ENCODE results near the gene ZC3H11A.
A peak's percentile ranks its signal among the peaks of the same experiment; 100 is the strongest.
"Not testable (repeated sequence)": the region's sequence is repeated elsewhere in the genome, so short reads cannot be mapped to it uniquely, and the experiment has no call there.

The ZC3H11A gene
- total RNA-seq = 0.22 to 2.4 (median 0.84) reads per million in 17 experiments

DNA sequence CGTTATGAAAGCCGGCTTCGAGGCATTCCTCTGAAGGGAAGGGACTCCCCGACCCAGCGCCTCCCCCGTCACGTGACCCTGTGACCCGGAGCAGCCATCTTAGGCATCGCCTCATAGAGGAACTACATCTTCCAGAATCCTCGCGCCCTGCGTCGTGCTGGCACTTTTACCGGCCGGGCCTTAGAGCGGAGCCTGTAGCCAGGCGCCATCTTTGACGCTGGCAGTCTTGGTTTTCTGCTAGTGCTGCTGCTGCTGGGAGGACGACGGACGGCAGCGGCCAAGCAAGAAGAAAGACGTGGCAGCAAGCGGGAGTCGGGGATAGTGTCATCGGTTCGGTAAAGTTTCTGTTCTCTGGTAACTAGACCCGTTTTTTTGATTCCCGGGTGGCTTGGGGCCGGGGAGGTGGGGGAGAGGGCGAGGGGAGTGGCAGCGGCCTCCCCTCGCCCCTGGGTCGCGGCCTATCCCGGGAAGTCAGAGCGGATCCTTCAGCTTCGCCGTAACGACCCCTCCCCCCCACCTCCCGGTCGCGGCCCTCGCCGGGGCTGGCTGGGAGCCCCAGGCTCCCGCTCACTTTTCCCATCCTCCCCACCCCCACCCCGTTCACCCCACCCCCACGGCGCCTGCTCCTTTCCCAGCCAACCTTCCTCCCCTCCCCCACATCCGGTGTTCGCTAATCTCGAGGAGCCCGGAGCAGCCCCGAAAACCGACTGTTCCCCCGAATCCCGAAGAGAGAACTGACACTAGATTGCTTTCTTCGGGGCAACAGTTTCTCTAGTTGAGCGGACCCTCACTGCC is at the start of gene ZC3H11A, which contains the start of gene ZBED6:
Gene ZC3H11A, plus strand, starts transcription at position 183 of the 795 bp plus-strand sequence. CDS start 21,448 bp downstream, outside the sequence.
Gene ZBED6, plus strand, starts transcription at position 183 of the 795 bp plus-strand sequence. CDS start 1,900 bp downstream, outside the sequence.
- DNase-seq = peak; percentile 99 to 100 (median 100)

DNA sequence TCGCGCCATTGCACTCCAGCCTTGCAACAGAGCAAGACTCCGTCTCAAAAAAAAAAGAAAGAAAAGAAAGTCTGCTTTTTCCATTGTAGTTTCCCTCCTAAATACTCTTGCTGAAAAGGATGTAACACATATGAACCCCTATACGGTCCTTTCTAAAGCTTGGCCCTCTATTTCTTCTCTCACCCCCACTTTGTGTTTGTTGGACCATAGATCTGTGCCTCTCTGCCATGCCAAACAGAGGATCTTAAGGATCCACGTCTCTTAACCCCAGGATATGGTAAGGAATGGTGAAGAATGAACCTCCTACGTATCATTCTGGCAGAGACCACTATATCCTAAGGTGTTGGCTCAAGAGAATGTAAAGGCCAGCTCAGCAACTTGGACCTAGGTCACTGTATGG is 49.1 kb upstream of the ZC3H11A start:
- DNase-seq = no peak

DNA sequence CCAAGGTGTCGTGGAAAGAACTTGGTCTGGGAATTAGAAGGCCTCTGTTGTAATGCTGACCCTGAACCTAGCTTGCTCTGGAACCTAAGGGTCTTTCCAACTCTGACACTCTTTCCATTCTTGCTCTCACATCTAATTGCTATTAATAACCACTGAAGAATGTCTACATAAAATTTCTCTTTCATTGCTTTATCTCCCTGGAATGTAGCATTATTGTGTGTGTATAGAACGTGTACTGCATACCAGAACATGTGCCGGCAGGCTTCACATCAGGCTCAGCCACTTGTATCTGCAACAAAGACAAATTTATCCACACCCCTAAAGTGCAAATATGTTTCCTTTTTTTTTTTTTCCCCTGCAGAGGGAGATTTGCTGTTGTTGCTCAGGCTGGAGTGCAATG is 44.4 kb upstream of the ZC3H11A start:
- DNase-seq = no peak

DNA sequence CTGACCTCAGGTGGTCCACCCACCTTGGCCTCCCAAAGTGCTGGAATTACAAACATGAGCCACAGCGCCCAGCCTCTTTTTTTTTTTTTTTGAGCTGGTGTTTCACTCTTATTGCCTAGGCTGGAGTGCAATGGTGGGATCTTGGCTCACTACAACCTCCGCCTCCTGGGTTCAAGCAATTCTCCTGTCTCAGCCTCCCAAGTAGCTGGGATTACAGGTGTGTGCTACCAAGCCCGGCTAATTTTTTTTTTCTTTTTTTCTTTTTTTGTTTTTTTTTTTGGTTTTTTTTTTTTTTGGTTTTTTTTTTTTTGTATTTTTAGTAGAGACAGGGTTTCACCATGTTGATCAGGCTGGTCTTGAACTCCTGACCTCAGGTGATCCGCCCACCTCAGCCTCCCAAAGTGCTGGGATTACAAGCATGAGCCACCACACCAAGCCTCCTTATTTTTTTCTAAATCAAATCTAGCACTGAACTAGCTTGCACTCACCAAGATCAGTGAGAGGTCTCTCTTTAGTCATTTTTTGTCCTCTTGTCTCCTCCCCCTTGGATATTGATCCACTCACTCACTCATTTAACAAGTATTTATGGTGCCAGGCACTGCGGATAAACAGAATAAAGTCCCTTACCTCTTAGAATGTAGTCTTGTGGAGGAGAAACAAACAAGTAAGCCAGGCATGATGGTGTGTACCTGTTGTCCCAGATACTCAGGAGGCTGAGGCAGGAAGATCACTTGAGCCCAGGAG is 43.6 kb upstream of the ZC3H11A start:
- not testable (repeated sequence) for DNase-seq

DNA sequence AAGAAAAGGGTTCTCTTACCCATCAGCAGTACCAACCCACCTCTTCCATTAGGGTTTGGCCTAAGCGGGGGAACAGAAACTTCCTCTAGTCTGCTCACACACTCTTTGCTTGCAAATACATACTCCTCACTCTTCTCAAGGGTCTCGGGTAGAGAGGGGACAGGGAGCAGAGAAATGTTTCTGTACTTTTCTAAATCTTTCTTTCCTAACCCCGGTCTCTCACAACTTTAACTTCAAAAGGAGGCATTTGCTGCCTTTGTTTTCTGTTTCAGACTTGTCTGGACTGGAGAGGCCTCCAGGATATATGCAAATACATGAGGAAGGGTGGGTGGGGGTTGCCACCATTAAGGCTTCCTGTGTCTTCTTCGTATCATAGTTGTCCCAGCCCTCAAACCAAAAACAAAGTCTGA is 41.0 kb upstream of the ZC3H11A start:
- DNase-seq = peak in 1 of 4 experiments; percentile 15

DNA sequence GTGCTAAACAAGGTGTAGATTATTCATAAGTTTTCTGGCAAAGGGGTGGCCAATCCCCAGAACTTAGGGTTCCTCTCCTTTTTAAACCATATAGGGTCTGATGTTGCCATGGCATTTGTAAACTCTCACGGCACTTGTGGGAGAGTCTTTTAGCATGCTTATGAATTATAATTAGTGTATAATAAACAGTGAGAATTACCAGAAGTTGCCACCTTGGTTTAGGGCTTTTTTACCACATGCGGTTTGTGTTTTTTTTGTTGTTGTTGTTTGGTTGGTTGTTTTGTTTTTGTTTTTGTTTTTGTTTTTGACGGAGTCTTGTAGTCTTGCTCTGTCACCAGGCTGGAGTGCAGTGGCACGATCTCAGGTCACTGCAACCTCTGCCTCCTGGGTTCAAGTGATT is 39.4 kb upstream of the ZC3H11A start:
- DNase-seq = no peak

DNA sequence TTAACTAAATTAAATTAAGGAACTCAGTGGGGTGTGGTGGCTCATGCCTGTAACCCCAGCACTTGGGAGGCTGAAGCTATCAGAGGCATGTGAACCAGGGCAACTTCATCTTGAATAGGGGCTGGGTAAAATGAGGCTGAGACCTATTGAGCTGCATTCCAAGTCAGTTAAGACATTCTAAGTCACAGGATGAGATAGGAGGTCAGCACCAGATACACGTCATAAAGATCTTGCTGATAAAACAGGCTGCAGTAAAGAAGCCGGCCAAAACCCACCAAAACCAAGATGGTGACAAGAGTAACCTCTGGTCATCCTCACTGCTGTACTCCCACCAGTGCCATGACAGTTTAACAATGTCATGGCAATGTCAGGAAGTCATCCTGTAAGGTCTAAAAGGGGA is 36.7 kb upstream of the ZC3H11A start:
- not testable (repeated sequence) for DNase-seq

DNA sequence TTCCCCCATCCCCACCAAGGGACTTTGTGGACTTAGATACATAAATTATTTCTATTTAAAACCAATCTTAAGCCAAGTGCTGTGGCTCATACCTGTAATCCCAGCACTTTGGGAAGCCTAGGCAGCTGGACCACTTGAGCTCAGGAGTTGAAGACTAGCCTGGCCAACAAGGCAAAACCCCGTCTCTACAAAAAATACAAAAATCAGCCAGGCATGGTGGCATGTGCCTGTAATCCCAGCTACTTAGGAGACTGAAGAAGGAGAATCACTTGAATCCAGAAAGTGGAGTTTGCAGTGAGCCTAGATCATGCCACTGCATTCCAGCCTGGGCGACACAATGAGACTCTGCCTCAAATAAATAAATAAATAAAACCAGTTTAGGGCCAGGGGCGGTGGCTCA is 34.9 kb upstream of the ZC3H11A start:
- no peak for DNase-seq

DNA sequence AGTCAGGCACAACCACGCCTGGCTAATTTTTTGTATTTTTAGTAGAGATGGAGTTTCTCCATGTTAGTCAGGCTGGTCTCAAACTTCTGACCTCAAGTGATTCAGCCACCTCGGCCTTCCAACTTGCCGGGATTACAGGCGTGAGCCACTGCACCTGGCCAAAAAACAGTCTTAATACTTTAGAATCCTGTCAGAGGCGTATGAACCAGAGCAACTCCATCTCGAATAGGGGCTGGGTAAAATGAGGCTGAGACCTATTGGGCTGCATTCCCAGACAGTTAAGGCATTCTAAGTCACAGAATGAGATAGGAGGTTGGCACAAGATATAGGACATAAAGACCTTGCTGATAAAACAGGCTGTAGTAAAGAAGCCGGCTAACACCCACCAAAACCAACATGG is 33.5 kb upstream of the ZC3H11A start:
- DNase-seq = not testable (repeated sequence)

DNA sequence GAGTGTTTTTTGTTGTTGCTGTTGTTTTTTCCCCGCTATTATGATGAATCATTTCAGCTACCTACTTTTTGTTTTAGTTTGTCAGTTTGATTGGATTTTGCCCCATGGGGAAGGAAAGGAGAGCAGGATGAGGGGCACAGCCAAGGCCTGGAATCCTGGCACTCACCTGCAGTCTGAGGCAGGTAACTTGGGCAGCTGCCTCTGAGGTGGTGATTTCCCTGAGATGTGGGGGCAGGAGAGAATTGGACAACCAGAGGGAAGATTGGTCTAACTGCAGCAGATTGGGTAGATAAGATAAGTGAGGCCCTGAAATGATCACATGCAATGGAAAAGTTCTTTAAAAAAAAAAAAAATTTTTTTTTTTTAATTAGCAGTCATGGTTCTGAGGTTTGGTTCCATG is 31.9 kb upstream of the ZC3H11A start:
- DNase-seq = no peak

DNA sequence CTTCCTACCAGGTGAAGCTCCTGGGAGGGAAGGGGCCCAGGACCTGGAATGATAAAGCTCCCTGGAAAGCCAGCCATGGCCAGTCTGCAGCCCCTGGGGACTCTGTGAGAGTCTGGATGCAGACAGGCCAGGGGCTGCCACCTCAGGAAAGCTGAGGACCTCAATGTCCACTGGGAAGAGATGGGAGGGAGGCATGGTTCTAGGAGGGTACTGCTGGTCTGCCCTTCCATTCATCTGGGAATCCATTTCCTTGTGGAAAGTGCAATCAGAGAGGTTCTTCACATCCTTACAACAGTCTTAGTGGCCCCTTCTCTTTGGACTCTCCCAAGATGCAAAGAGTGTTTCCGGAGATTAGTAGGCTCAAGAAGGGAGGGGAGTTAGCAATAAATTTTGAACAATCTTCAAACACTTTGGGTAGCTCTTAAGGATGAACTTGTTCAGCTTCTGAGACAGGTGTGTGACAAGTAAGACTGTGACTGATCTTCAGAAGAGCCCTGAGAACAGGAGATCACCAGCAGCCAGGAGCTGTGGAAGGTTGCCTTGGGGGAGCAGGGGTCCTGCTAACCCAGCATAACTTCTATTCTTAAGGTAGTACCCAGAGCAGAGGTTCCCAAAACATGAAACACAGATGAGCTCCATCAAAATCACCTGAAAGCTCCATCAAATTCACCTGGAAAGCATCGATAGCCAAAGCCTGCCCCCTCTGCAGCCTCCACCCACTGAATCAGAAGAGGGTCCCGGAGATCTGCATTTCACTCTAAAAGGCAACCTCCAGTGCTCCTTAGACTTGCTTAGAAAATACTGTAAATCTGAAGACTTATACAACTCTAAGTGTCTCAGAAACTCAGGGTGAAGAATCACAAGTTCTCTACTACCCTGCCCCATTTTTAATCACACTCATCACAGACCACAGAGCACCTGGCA is 31.1 kb upstream of the ZC3H11A start:
- no peak for DNase-seq

DNA sequence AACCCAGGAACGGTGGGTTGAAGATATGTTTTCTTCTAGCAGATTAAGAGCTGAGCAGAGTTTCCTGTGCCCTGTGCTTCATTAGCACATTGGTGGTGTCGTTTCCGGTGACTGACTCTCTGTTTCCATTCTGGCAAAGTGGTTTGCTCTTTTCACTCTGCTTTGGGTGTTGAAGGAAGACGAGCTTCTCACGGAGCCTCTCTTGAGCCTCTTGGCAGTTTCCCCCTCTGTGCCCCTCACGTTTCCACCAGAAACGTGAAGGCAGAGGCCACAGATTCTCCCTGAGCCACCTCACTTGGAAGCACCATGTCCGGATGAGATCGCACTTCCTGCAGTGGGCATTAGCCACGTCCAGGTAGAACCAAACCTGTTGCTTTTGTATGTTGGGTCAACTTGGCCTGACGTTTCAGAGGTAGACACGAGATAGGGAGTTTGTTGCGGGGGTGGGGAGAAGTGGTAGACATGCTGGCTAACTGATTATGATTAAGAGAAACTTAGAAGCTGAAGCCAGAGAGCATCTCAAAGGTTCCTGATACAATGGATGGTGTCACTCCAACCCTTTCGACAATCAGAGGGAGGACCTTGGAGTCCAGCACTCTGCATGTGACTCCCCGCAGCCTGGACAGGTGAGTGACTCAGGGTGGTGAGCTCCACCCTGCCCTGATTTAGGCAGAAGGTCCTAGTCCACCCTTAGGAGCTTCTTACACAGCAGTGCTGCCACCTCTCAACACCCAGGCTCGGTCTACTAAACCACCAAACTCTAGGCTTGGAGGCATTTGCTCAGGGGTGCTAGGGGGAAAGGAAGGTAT is 30.2 kb upstream of the ZC3H11A start, which contains the start of gene LAX1:
Gene LAX1, plus strand, starts transcription at position 155 of the 809 bp plus-strand sequence. Its CDS starts 383 bp downstream, at position 538.
- DNase-seq = peak in 1 of 4 experiments; percentile 5

DNA sequence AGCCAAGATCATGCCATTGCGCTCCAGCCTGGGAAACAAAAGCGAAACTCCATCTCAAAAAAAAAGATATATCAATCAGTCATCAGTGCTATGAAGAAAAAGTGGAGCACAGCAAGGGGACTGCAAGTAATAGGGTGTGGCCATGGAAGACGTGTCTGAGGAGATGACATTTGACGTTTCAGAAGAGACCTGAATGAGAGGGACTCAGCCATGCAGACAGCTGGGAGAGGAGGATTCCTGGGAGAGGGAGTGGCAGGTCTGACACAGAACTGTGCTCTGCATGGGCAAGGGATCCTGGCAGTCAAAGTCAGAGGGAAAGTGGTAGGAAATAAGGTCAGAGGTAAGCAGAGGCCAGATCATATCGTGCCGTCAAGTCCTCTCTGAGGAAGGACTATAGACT is 27.2 kb upstream of the ZC3H11A start:
- no peak for DNase-seq

DNA sequence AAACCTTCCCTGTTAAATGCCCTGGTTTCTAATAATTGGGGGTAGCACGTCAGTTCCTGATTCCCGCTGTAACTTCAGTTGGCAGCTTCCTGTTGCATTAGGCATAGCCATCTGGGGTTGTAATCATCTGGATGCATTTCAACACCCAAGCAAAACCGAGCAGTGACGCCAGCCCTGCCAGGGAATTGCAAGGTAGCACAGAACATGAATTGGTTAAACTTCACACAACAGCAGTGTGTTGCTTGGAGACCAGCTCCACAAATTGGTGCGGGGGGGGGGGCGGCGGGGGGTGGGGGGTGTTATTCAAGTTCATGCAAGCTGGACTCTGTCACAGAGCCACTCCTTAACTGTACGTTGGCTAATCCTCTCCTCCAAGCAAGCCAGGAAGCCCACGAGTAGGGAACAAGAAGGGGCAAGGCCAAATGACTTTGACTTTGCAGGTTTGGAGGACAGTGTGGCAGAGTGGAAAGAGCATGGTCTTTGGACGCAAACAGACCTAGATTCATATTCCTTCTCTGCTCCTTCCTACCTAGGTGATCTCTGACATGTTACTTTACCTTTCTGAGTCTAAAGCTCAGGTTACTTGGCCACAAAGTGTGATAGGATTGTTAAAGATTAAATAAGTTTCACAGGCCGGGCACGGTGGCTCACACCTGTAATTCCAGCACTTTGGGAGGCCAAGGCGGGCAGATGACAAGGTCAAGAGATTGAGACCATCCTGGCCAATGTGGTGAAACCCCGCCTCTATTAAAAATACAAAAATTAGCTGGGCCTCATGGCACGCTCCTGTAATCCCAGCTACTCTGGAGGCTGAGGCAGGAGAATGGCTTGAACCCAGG is 25.7 kb upstream of the ZC3H11A start:
- DNase-seq = peak; percentile 92 to 97 (median 93)

DNA sequence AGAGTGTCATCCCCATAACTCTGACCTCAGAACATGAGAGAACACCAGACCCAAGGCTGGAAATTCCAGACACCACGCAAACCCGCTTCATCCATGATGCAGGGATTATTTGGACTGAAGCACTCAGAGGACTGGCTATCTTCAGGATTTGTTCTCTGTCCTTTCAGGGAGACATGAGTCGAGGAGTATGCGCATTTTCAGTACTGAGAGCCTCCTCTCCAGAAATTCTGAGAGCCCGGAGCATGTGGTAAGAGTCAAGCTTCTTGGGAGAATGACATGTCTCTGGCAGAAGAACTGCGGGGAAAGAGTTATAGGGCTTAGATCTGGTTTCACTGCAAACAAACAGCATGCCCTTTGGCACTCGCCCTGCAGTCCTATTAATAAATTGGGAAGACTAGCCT is 23.5 kb upstream of the ZC3H11A start:
- DNase-seq = no peak

DNA sequence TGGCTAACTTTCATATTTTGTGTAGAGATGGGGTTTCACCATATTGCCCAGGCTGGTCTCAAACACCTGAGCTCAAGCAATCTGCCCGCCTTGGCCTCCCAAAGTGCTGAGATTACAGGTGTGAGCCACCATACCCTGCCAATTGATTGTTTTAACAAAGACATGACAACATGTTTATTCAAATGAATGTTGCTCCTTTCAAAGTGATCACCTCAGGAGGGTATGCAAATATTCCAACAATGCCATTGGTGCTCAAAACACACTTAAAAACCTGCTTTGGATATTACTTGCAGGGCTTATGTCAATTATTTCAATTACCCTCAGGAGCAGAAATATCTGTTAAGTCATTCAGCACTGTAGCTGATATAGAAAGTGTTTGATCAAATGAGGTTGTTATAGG is 22.6 kb upstream of the ZC3H11A start:
- no peak for DNase-seq

DNA sequence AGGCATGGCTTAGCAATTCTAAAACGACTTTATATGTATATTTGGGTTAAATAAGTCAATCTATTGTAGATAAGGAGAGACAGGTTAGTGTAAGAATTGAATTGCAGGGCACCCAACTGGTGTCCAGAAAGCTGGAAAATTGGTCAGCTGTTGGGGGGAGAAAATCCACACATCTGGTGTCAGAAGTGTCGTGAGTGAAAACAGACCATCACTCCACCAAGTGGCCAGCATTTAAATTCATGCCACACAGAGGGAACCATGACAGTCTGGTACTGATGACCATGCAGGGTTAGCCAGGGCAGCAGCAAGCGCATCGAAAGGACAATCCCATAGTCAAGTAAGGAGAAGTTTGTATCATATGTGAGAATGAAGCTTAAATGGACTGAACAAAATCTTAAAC is 18.8 kb upstream of the ZC3H11A start:
- DNase-seq = peak in 3 of 4 experiments; percentile 10 to 23 (median 13)

DNA sequence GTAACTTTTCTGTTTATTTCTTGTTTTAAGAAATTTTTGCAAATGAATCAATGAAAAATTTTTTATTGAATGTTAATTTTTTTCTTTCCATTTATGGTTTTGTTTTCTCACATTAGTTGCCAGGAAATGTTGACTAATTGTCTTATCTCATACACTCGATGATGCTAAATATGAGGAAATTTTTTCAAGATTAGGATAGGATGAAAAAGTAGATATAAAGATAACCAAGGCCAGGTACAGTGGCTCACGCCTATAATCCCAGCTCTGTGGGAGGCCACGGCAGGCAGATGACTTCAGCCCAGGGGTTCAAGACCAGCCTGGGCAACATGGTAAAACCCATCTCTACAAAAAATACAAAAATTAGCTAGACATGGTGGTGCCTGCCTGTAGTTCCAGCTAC is 17.8 kb upstream of the ZC3H11A start:
- no peak for DNase-seq

DNA sequence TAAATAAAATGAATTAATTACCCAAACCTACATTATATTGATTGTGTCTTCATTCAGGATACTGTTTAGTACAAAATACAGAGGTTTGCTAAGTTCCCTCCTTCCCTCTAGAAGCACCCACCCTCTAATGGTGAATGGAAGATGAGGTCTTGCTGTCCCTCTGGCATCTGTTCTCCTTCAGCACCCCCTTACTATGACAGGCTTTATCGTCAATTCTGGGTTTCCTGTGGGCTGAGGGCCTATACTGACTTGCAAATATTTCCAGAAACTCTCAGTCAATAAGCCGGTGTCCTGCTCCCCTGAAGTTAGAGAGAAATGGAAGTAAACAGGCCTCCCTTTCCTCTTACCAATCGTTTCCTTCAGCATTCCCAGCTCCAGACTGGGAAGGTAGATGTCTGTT is 17.3 kb upstream of the ZC3H11A start:
- no peak for DNase-seq

DNA sequence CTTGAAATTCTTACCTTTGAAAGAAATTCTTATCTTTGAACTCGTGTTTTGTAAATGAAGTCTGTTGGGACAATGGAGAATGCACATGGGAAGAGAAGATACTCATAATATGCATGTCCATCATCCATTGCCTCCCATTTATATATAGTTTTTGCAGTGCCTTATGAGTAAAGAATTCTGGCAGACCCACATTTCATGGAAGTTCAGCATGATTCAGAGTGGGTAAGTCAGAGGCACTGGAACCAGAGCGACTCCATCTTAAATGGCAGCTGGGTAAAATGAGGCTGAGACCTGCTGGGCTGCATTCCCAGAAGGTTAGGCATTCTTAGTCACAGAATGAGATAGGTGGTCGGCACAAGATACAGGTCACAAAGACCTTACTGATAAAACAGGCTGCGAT is 16.6 kb upstream of the ZC3H11A start:
- DNase-seq = no peak

DNA sequence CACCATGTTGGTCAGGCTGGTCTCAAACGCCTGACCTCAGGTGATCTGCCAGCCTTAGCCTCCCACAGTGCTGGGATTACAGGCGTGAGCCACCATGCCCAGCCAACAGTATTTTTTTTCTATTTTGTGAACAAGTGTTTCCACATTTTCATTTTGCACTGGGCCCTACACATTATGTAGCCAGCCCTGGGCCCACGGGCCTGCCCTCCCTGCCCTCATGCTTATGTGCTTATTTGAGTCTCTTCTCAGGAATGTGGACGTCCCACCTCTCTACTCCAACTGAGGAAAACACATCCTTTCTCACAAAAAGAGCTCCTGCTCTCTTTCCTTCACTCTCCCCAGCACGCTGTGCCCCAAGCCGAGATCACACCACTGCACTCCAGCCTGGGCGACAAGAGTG is 13.5 kb upstream of the ZC3H11A start:
- DNase-seq = no peak

Measured in suppressor macrophage (primary cell).